HG02588 (cell line): Measurements from ENCODE around the gene PCGF2.
"Not testable (repeated sequence)": the region's sequence is repeated elsewhere in the genome, so short reads cannot be mapped to it uniquely, and the experiment has no call there.

Source experiments
- ATAC-seq: cut with Tn5 transposase; IDR thresholded peaks from one replicate; pipeline ENCODE4 v1.9.1; 2021; ENCODE audit warnings: mild to moderate bottlenecking, moderate library complexity; ENCODE audit not compliant: unreplicated experiment

PCGF2 gene

GRCh38 chr17:38738007-38738662 lies 10.0 kb downstream of the PCGF2 start:
- no peak for ATAC-seq

DNA sequence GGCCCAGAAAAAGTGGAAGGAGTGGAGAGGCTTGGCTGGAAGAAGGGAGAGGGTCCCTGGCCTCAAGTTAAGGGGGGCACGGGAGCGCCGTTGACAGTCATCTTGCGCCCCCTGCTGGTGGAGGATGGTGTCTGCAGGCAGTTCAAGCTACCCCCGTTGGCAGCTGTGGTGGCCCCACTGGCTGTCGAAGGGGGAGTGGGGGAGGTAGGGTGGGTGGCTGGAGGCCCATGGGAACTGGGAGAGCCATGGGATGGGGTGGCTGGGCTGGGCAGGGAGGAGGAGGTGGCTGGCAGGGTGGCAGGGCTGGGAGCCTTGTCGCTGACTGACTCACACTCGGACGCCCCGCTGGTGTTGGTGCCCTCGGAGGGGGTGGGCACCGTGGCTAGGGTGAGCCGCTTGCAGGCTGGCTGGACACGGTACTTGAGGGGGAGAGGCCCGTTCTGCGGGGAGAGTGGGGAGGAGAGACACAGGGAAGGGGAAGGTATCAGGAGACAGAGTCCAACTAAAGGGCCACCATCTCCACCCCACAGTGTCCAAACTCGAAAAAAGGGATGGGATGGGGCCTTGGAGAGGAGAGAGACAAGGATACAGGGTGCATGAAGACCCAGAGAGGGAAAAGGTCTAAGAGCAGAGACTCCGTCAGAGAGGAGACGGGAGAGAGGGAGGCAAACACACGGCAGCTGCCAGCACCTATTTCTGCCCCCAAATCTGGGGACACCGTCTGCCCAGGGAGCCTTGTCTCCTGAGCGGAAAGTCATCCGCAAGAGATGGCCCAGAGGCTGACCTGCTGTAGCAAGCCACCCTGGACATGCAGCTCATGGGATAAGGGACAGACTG lies 12.8 kb downstream of the PCGF2 start:
- ATAC-seq = no peak

- no peak for ATAC-seq
Measured at GRCh38 chr17:38733982-38734973, 13.9 kb downstream of the PCGF2 start.

- no peak for ATAC-seq
Measured at GRCh38 chr17:38733282-38733981, 14.7 kb downstream of the PCGF2 start.

DNA sequence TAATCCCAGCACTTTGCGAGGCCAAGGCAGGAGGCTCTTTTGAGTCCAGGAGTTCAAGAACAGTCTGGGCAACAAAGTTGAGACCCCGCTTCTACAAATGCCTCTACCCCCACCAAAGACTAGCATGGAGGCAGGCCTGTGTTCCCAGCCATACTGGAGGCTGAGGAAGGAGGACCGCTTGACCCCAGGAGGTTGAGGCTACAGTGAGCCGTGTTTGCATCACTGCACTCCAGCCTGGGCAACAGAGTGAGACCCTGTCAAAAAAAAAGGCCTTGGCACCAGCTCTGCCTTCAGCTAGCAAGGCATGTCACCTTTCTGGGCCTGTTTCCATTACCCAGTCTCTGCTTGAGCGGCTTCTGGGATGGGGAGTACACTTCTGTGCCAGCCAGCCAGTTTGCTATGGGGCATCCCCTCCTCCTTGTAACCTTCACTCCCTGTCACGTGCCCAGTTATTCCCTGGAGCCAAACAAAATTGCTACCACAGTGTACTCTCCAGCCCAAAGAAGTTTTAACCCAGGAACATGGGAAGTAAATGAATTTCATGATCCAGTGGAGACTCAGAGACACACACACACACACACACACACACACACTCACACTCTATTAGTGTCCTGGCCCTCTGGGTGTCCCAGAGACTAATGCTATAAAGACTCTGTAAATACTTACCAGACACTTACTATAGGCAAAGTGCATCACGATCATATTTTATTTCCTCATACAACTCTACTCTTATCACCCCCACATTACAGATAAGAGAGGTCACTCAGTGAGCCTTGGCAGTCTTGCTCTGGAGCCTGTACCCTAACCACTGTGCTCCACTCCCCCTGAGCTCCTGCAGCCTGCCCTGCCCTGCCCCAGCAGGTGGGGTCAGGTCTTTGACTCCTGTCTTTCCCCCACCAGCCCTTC lies 15.5 kb downstream of the PCGF2 start:
- ATAC-seq = no peak

- no peak for ATAC-seq
Measured at GRCh38 chr17:38731526-38732294, 16.4 kb downstream of the PCGF2 start.

DNA sequence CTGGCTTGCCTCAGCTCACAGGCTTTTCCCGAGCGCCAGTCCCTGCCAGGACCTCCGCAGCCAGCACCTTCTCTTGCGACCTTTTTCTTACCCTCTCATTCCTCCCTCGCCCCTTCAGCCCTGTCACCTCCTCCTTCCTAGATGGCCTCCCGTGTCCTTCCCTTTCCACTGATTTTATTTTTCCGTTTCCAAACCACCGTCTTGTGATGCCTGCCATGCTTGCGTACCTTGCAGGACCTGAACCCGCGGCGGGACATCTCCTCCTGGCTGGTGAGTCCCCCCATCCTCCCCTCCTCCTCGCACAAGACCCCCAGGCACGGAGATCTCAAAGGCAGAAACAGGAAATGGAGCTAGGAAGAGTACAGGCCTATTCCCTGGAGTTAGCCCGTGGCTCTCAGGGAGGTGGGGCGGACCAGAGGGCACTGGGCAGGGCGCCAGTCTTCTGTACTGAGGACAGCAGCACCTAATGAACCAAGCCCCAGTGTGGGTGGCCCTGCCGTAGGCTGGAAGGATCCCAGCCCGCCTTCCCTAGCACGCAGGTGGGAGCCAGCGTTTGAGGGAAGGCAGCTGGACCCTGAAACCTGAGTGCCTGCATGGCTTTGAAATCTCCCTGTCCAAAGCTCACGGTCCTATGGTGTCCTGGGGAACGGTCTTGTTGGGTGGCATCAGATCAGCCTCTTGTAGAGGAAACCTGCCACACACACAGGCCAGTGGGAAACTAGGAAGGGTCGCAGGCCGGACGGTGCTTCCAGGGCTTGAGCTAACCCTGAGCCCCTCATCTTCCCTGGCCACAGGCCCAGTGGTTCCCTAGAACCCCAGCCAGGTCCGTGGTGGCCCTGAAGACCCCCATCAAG lies 17.4 kb downstream of the PCGF2 start:
- ATAC-seq = no peak

DNA sequence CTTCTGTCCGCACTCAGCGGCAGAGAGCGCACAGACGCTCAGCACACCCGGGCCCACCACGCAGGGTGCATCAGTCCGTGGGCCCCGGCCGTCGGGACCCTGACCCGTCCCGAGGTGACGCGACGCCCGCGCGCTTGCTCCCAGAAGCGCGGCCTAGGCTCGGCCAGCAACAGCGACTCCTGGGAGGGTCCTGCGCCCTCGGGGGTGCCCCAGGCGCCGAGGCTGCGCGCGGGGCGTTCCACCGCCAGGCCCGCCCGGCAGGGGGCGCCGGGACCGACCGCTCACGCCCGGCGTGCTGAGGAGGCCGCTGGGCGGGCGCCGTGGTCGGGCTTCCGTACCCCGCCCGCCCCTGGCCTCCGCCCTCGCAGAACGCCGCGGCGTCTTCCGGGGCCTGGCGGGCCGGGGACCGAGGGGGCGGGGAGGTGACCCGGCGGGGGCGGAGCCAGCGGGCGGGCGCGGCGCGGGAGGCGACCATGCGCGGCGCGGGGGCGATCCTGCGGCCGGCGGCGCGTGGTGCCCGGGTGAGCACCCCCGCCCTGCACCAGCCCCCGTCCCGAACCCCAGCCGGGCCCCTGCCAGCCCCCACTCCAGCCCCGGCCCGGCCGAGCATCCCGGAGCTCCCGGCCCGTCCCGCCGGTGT lies 18.1 kb downstream of the PCGF2 start, which contains the start of gene CISD3:
Gene CISD3 (plus strand): TSS at position 456 of the 640 bp plus-strand sequence. CDS start 18 bp downstream, at position 474.
- ATAC-seq = peak; percentile 87

GRCh38 chr17:38729368-38729885 lies 18.7 kb downstream of the PCGF2 start:
- no peak for ATAC-seq

GRCh38 chr17:38728290-38728831 lies 19.8 kb downstream of the PCGF2 start:
- ATAC-seq = no peak

DNA sequence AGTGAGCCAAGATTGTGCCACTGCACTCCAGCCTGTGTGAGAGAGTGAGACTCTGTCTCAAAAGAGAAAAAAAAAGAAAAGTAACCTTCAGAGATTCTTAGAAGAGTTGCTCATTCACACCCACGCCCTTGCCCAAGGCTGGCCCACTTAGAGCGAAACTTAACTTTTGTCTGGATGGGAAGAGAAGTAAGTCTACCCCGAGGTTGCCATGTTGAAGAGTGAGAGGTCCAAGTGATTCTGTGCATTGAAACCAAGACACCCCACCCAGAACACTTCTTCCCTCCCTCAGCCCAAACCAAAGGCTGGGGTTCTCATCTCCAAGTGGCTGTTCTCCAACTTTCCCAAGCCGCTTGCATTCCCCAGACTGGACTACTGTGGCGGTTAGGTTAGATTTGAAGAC lies 20.4 kb downstream of the PCGF2 start:
- no peak for ATAC-seq

GRCh38 chr17:38726145-38726544 lies 22.0 kb downstream of the PCGF2 start:
- ATAC-seq = not testable (repeated sequence)

- no peak for ATAC-seq
Measured at GRCh38 chr17:38725066-38725465, 23.1 kb downstream of the PCGF2 start.

GRCh38 chr17:38724337-38724988 lies 23.7 kb downstream of the PCGF2 start:
- ATAC-seq = no peak

GRCh38 chr17:38721802-38722201 lies 26.3 kb downstream of the PCGF2 start:
- no peak for ATAC-seq

- no peak for ATAC-seq
Measured at GRCh38 chr17:38720941-38721340, 27.2 kb downstream of the PCGF2 start.
